HepG2 (cell line): ENCODE measurements around the gene CCNT2. TPM values are rescaled to one million over a fixed set of nuclear protein-coding genes. Genes with fewer than 3 reads are reported as not detected.
A peak's percentile ranks its signal among the peaks of the same experiment; 100 is the strongest.

Experiments
- ATAC-seq: fragments of 200-7000 bp; cut with Tn5 transposase; 3 replicates; pipeline ENCODE4 v1.9.1; 2020; ENCODE audit warnings: mild to moderate bottlenecking, moderate library complexity
- Bru-seq: library from RNA; stranded (reverse); fragments of 400-500 nt; gene quantifications from one replicate; lab custom pipeline; 2021; lab: Mats Ljungman, UMichigan
- BruChase-seq, 2 experiments: library from RNA; stranded (reverse); fragments of 400-500 nt; gene quantifications; one replicate each; lab custom pipeline; 2021; lab: Mats Ljungman, UMichigan
- BruUV-seq: library from RNA; stranded (reverse); fragments of 400-500 nt; replicated peaks from 2 replicates; lab custom pipeline; 2021; lab: Mats Ljungman, UMichigan
- CTCF ChIA-PET: fragments of 300-600 bp; formaldehyde crosslinking; extraction: SDS; loops from one replicate; lab custom pipeline; 2021; ENCODE audit warnings: low total read pairs, inconsistent platforms, low intra/inter-chr PET ratio; lab: Yijun Ruan, JAX
- POLR2A ChIA-PET: fragments of 350-600 bp; sonication (Branson Sonifier 250); formaldehyde crosslinking; loops from one replicate; lab custom pipeline; 2020; ENCODE audit warnings: antibody characterized with exemption, inconsistent platforms; lab: Yijun Ruan, JAX
- DNase-seq: peaks from one replicate; pipeline ENCODE4 v3.0.0-alpha.2; 2015; ENCODE audit warnings: low spot score
- FAIRE-seq: peaks from 3 replicates; lab custom pipeline; 2011; peaks lifted over from hg19 to GRCh38; lab: Jason Lieb, UNC
- H2AFZ ChIP-seq: one replicate; pipeline ENCODE4 v1.6.1; 2011; ENCODE audit warnings: low read length, inconsistent platforms
- H3K27ac ChIP-seq: fragments of 300-600 bp; 3 replicates; pipeline ENCODE4 v1.8.0; 2011; ENCODE audit warnings: mixed run types, mild to moderate bottlenecking, mixed read lengths, low read length, inconsistent platforms; ENCODE audit not compliant: insufficient read depth; ENCODE audit errors: extremely low read length
- H3K27me3 ChIP-seq, 2 experiments: fragments of 200-600 bp in 1 of 2; 2 replicates in 1 of 2; 3 replicates in 1 of 2; pipeline versions ENCODE4 v1.6.0 to v1.8.0; 2011; ENCODE audit warnings: low read length in 2 of 2, mild to moderate bottlenecking in 2 of 2, moderate library complexity in 2 of 2, inconsistent platforms in 1 of 2; ENCODE audit not compliant: insufficient read depth in 2 of 2, control insufficient read depth in 1 of 2
- H3K36me3 ChIP-seq, 2 experiments: fragments of 200-600 bp in 1 of 2; replicated peaks in 1 of 2; 2 replicates in 1 of 2; 3 replicates in 1 of 2; pipeline versions ENCODE4 v1.5.1 to v1.8.0; 2011; ENCODE audit warnings: low read length in 2 of 2, inconsistent platforms in 1 of 2; ENCODE audit not compliant: insufficient read depth in 2 of 2, control insufficient read depth in 1 of 2
- H3K4me1 ChIP-seq: 2 replicates; pipeline ENCODE4 v1.5.1; 2012; ENCODE audit warnings: low read length, inconsistent platforms; ENCODE audit not compliant: insufficient read depth
- H3K4me2 ChIP-seq: 2 replicates; pipeline ENCODE4 v1.6.0; 2011; ENCODE audit warnings: low read depth, low read length, inconsistent platforms
- H3K4me3 ChIP-seq, 3 experiments: fragments of 200-600 bp in 1 of 3; sonication (generic), shearing (Covaris generic) in 1 of 3; replicated peaks in 1 of 3; 2 replicates each; pipeline ENCODE4 v1.5.1; 2011 to 2016; ENCODE audit warnings: low read length in 3 of 3, inconsistent platforms in 2 of 3, low read depth in 2 of 3, mild to moderate bottlenecking in 2 of 3, control low read depth in 1 of 3, mixed read lengths in 1 of 3; ENCODE audit not compliant: insufficient read depth in 1 of 3
- H3K79me2 ChIP-seq: one replicate; pipeline ENCODE4 v1.6.1; 2011; ENCODE audit warnings: low read length, inconsistent platforms; ENCODE audit not compliant: insufficient read depth
- H3K9ac ChIP-seq: 2 replicates; pipeline ENCODE4 v1.6.0; 2011; ENCODE audit warnings: mild to moderate bottlenecking, low read depth, low read length, inconsistent platforms; ENCODE audit not compliant: insufficient read depth
- H3K9me3 ChIP-seq: 2 replicates; pipeline ENCODE4 v1.5.1; 2012; ENCODE audit warnings: mild to moderate bottlenecking, low read length
- H4K20me1 ChIP-seq: 2 replicates; pipeline ENCODE4 v1.6.0; 2011; ENCODE audit warnings: inconsistent platforms, mild to moderate bottlenecking, low read length, moderate library complexity; ENCODE audit not compliant: insufficient read depth
- HOXA3 ChIP-seq: sonication (generic); formaldehyde crosslinking; IDR thresholded peaks from 2 replicates; pipeline ENCODE4 v1.5.0; 2020; ENCODE audit warnings: missing genetic modification reagents
- NFKB2 ChIP-seq: sonication (generic); formaldehyde crosslinking; IDR thresholded peaks from 2 replicates; pipeline ENCODE4 v1.4.0; 2020; ENCODE audit warnings: missing genetic modification reagents, borderline replicate concordance
- WGBS: methylation state at CpG from one replicate; pipeline ENCODE4 v1.1.6; 2017; ENCODE audit warnings: low lambda C conversion rate; 5-methylcytosine and 5-hydroxymethylcytosine counted together
- in situ Hi-C: cut with HindIII; loops from 2 replicates; pipeline ENCODE4 v1.10.0; 2017; ENCODE audit warnings: low pct_unique_long_range_greater_than_20kb; ENCODE audit not compliant: extremely low pct_ligation_motif_present
- intact Hi-C: fragments of 100-400 bp; cut with micrococcal nuclease; formaldehyde crosslinking; loops from one replicate; pipeline ENCODE4 v1.10.0; 2022; ENCODE audit not compliant: unreplicated experiment
- long read RNA-seq, 2 experiments: library from RNA in 1 of 2; library from polyadenylated mRNA in 1 of 2; stranded (forward) in 1 of 2; unstranded in 1 of 2; transcript quantifications; one replicate each; pipeline ENCODE4 v2.0.0, GENCODE V29; 2019 to 2022
- polyA minus RNA-seq, 3 experiments: library from RNA; depleted of rRNA, polyadenylated mRNA; stranded (reverse); fragments of >200 nt; gene quantifications; 2 replicates each; pipeline ENCODE4 v1.2.3, GENCODE V29; 2011; ENCODE audit warnings: low replicate concordance in 1 of 3
- polyA plus RNA-seq, 8 experiments: library from polyadenylated mRNA; depleted of rRNA in 3 of 8; stranded (reverse) in 7 of 8; unstranded in 1 of 8; fragments of >200 nt; fragmentation: Illumina TruSeq in 4 of 8; extraction: Trizol in 4 of 8; gene quantifications; 2 replicates each; pipeline versions ENCODE4 v1.2.1 to v1.2.3, GENCODE V29; 2011 to 2016; ENCODE audit warnings: low read depth in 4 of 8, missing spikeins in 1 of 8, mixed read lengths in 1 of 8; ENCODE audit not compliant: insufficient read depth in 1 of 8
- total RNA-seq, 5 experiments: library from RNA; depleted of rRNA; stranded (reverse); fragments of >200 nt; fragmentation: Illumina TruSeq; extraction: Trizol; gene quantifications; 2 replicates each; pipeline ENCODE4 v1.2.3, GENCODE V29; 2016; ENCODE audit warnings: low read depth in 1 of 5
- TF ChIP-seq, protein P1 (sequence below): sonication (generic); formaldehyde crosslinking; IDR thresholded peaks from 2 replicates; pipeline ENCODE4 v1.5.0; 2020; ENCODE audit warnings: missing genetic modification reagents
- TF ChIP-seq, protein P2 (sequence below): sonication (generic); formaldehyde crosslinking; IDR thresholded peaks from 2 replicates; pipeline ENCODE4 v1.5.0; 2020; ENCODE audit warnings: mild to moderate bottlenecking, missing genetic modification reagents, borderline replicate concordance
- TF ChIP-seq, protein P3 (sequence below): sonication (generic); formaldehyde crosslinking; IDR thresholded peaks from 2 replicates; pipeline ENCODE4 v1.8.1; 2023; ENCODE audit warnings: mild to moderate bottlenecking, missing genetic modification reagents, borderline replicate concordance

Gene CCNT2
- total RNA-seq (2016; rRNA removed; fragmentation: Illumina TruSeq; extraction: Trizol) (31.2 and 34.4 TPM in 2 replicates), polyA plus RNA-seq (2011; rRNA removed) (20.5 and 22.1 TPM in 2 replicates), polyA minus RNA-seq (2011; rRNA and poly(A)+ RNA removed; ENCODE audit: low replicate concordance) (16.2 and 33.3 TPM in 2 replicates), Bru-seq, nascent RNA (percentile 98 among the genes with signal in this experiment), BruChase-seq, experiment 1, labeled RNA remaining after a 6-hour chase (percentile 95 among the genes with signal in this experiment), BruChase-seq, experiment 2, labeled RNA remaining after a 2-hour chase (percentile 96 among the genes with signal in this experiment)
- total RNA-seq (2016; cell fraction: cytosol; rRNA removed; fragmentation: Illumina TruSeq; extraction: Trizol; ENCODE audit: low read depth) = 11.1 and 11.5 TPM in 2 replicates
- 30.1 and 32.4 TPM in 2 replicates for total RNA-seq (2016; cell fraction: insoluble cytoplasmic fraction; rRNA removed; fragmentation: Illumina TruSeq; extraction: Trizol)
- total RNA-seq (2016; cell fraction: membrane; rRNA removed; fragmentation: Illumina TruSeq; extraction: Trizol) = 9.5 and 11.8 TPM in 2 replicates
- 89.2 and 92.5 TPM in 2 replicates for total RNA-seq (2016; cell fraction: nucleus; rRNA removed; fragmentation: Illumina TruSeq; extraction: Trizol)
- polyA plus RNA-seq (2011; cell fraction: cytosol; rRNA removed) = 7.2 and 8.5 TPM in 2 replicates
- 44.4 and 46.0 TPM in 2 replicates for polyA plus RNA-seq (2011; cell fraction: nucleus; rRNA removed)
- 19.5 and 23.0 TPM in 2 replicates for polyA plus RNA-seq (2012)
- 0.57 and 0.70 TPM in 2 replicates for polyA plus RNA-seq (2016; cell fraction: cytosol; fragmentation: Illumina TruSeq; extraction: Trizol; ENCODE audit: low read depth)
- 19.6 and 20.9 TPM in 2 replicates for polyA plus RNA-seq (2016; cell fraction: insoluble cytoplasmic fraction; fragmentation: Illumina TruSeq; extraction: Trizol; ENCODE audit: low read depth)
- 2.3 and 2.4 TPM in 2 replicates for polyA plus RNA-seq (2016; cell fraction: membrane; fragmentation: Illumina TruSeq; extraction: Trizol; ENCODE audit: low read depth)
- 96.7 and 102 TPM in 2 replicates for polyA plus RNA-seq (2016; cell fraction: nucleus; fragmentation: Illumina TruSeq; extraction: Trizol; ENCODE audit: insufficient read depth, low read depth)
- polyA minus RNA-seq (2011; cell fraction: cytosol; rRNA and poly(A)+ RNA removed) = 23.0 and 26.5 TPM in 2 replicates
- 175 and 178 TPM in 2 replicates for polyA minus RNA-seq (2011; cell fraction: nucleus; rRNA and poly(A)+ RNA removed)
- long read RNA-seq, experiment 1, full-length matches to known transcripts = 14 of 20 reads
- long read RNA-seq, experiment 1, partial matches to known transcripts = 3 of 20 reads
- long read RNA-seq, experiment 1, other reads (novel, unspliced or antisense) = 3 of 20 reads
- long read RNA-seq, experiment 2, partial matches to known transcripts = 0 of 24 reads
- long read RNA-seq, experiment 2, other reads (novel, unspliced or antisense) = 24 of 24 reads

DNA sequence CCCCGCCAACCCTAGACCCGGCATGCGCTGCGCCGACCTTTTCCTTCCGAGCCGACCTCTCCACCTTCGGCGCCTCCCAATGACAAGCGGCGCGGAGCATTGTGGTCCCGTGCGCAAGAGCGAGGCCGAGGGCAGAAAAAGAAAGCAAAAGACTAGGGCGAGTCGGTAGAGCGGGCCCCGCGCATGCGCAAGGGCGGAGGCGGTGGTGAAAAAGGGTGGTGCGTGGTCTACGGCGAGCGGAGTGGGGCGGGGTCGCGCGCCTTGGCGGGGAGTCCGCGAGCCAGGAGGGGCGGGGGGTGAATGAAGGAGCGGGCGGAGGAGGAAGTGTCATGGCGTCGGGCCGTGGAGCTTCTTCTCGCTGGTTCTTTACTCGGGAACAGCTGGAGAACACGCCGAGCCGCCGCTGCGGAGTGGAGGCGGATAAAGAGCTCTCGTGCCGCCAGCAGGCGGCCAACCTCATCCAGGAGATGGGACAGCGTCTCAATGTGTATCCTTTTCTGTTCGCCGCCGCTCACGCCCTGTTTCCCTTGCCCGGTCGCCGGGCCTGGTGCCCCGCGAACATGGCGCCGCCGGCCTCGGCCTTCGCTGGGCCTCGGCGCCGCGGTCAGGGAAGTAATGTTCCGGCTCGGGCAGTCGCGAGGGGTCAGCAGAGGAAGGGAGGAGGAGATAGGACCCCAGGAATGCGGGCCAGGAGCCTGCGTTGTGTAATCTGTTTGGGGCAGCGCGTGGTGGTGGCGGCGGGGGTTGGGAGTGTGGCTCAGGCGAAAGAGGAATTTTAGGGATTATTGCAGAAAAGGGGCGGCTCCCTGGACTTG, at the start of gene CCNT2:
Gene CCNT2, plus strand, starts transcription at position 297 of the 815 bp plus-strand sequence. Its CDS starts 33 bp downstream, at position 330.
- Histone ChIP-seq H2AFZ (peak within 1 kb of the TSS; percentile 31), H3K79me2 (peaks cover 53% of the 10 kb centered on the region), H3K27ac (peak within 1 kb of the TSS; percentile 99), H3K4me2 (peak within 1 kb of the TSS; percentile 89), H3K4me3 (peak within 1 kb of the TSS; percentile 77 to 100 (median 96)), H3K9me3 (no peaks in the 10 kb centered on the region), H3K36me3 (peaks cover 2% of the 10 kb centered on the region in 2 experiments; a peak in 2 of 5 replicates), H3K9ac (peak within 1 kb of the TSS; percentile 99), H4K20me1 (peaks cover 42% of the 10 kb centered on the region), H3K4me1 (peaks cover 41% of the 10 kb centered on the region), H3K27me3 (no peaks in the 10 kb centered on the region; a peak in 1 of 5 replicates)
- WGBS = under 1% methylated on average over 62 of the region's 83 CpGs
- ATAC-seq (peak; percentile 88), FAIRE-seq (peak; percentile 56), DNase-seq (peak; percentile 99)
- in situ Hi-C loops (no loop called here), intact Hi-C loops (loop anchor here (5.0 to 10.0 kb wide), 4 partner anchors 136 to 804 kb away; partner anchors contain the start of genes R3HDM1, RAB3GAP1 and ZRANB3)
- TSS peak; percentile 68 for BruUV-seq
- ChIA-PET POLR2A (interaction anchor here (0.5 to 2.7 kb wide), 9 partner anchors 8 to 822 kb away, joined by 3 to 15 read pairs (median 6); partner anchors contain the start of genes R3HDM1, RAB3GAP1 and ZRANB3), CTCF (no interaction called here)
- TF ChIP-seq, protein P1, sequence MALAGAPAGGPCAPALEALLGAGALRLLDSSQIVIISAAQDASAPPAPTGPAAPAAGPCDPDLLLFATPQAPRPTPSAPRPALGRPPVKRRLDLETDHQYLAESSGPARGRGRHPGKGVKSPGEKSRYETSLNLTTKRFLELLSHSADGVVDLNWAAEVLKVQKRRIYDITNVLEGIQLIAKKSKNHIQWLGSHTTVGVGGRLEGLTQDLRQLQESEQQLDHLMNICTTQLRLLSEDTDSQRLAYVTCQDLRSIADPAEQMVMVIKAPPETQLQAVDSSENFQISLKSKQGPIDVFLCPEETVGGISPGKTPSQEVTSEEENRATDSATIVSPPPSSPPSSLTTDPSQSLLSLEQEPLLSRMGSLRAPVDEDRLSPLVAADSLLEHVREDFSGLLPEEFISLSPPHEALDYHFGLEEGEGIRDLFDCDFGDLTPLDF (CRISPR knock-in tag) = peak; percentile 94
- TF ChIP-seq, protein P2, sequence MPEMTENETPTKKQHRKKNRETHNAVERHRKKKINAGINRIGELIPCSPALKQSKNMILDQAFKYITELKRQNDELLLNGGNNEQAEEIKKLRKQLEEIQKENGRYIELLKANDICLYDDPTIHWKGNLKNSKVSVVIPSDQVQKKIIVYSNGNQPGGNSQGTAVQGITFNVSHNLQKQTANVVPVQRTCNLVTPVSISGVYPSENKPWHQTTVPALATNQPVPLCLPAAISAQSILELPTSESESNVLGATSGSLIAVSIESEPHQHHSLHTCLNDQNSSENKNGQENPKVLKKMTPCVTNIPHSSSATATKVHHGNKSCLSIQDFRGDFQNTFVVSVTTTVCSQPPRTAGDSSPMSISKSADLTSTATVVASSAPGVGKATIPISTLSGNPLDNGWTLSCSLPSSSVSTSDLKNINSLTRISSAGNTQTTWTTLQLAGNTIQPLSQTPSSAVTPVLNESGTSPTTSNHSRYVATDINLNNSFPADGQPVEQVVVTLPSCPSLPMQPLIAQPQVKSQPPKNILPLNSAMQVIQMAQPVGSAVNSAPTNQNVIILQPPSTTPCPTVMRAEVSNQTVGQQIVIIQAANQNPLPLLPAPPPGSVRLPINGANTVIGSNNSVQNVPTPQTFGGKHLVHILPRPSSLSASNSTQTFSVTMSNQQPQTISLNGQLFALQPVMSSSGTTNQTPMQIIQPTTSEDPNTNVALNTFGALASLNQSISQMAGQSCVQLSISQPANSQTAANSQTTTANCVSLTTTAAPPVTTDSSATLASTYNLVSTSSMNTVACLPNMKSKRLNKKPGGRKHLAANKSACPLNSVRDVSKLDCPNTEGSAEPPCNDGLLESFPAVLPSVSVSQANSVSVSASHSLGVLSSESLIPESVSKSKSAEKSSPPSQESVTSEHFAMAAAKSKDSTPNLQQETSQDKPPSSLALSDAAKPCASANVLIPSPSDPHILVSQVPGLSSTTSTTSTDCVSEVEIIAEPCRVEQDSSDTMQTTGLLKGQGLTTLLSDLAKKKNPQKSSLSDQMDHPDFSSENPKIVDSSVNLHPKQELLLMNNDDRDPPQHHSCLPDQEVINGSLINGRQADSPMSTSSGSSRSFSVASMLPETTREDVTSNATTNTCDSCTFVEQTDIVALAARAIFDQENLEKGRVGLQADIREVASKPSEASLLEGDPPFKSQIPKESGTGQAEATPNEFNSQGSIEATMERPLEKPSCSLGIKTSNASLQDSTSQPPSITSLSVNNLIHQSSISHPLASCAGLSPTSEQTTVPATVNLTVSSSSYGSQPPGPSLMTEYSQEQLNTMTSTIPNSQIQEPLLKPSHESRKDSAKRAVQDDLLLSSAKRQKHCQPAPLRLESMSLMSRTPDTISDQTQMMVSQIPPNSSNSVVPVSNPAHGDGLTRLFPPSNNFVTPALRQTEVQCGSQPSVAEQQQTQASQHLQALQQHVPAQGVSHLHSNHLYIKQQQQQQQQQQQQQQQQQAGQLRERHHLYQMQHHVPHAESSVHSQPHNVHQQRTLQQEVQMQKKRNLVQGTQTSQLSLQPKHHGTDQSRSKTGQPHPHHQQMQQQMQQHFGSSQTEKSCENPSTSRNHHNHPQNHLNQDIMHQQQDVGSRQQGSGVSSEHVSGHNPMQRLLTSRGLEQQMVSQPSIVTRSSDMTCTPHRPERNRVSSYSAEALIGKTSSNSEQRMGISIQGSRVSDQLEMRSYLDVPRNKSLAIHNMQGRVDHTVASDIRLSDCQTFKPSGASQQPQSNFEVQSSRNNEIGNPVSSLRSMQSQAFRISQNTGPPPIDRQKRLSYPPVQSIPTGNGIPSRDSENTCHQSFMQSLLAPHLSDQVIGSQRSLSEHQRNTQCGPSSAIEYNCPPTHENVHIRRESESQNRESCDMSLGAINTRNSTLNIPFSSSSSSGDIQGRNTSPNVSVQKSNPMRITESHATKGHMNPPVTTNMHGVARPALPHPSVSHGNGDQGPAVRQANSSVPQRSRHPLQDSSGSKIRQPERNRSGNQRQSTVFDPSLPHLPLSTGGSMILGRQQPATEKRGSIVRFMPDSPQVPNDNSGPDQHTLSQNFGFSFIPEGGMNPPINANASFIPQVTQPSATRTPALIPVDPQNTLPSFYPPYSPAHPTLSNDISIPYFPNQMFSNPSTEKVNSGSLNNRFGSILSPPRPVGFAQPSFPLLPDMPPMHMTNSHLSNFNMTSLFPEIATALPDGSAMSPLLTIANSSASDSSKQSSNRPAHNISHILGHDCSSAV (CRISPR knock-in tag) = no peak
- TF ChIP-seq HOXA3 (CRISPR knock-in tag) (peak; percentile 77), NFKB2 (CRISPR knock-in tag) (peak; percentile 84; the same call in 1 of the 2 replicates)
- TF ChIP-seq, protein P3, sequence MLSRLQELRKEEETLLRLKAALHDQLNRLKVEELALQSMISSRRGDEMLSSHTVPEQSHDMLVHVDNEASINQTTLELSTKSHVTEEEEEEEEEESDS (CRISPR knock-in tag) = 0 out of 2 replicates have a peak, but pooled peaks have one; percentile 38
